Activated naive CD8-positive, alpha-beta T cell treated with anti-CD3 and anti-CD28 coated beads for 36 hours (primary cell): ENCODE data around the gene STAP2. TPM values are rescaled to one million over a fixed set of nuclear protein-coding genes. Genes with fewer than 3 reads are reported as not detected.
A peak's percentile ranks its signal among the peaks of the same experiment; 100 is the strongest.
"Not testable (repeated sequence)": the region's sequence is repeated elsewhere in the genome, so short reads cannot be mapped to it uniquely, and the experiment has no call there.

Source experiments
- DNase-seq: peaks from one replicate; pipeline ENCODE4 v3.0.0; 2021
- H3K27ac Mint-ChIP-seq: one replicate; pipeline ENCODE4 v1.8.0; 2022; ENCODE audit warnings: mild to moderate bottlenecking, moderate library complexity, mixed read lengths
- H3K27me3 Mint-ChIP-seq: one replicate; pipeline ENCODE4 v1.8.0; 2022; ENCODE audit warnings: mild to moderate bottlenecking, mixed read lengths
- H3K36me3 Mint-ChIP-seq: one replicate; pipeline ENCODE4 v1.8.0; 2021; ENCODE audit warnings: mild to moderate bottlenecking, mixed read lengths
- H3K4me1 Mint-ChIP-seq: one replicate; pipeline ENCODE4 v1.8.0; 2021; ENCODE audit warnings: mixed read lengths
- H3K4me3 Mint-ChIP-seq: one replicate; pipeline ENCODE4 v1.8.0; 2022; ENCODE audit warnings: mild to moderate bottlenecking, moderate library complexity, mixed read lengths
- H3K9me3 Mint-ChIP-seq: one replicate; pipeline ENCODE4 v1.8.0; 2022; ENCODE audit warnings: mixed read lengths
- total RNA-seq, 2 experiments: library from RNA; stranded (reverse); gene quantifications; one replicate each; pipeline ENCODE4 v1.2.3, GENCODE V29; 2021

The STAP2 gene
- total RNA-seq, 2 experiments from 2014 or later, result 12.3 to 13.1 TPM

- no peaks in the 10 kb centered on the region for H3K36me3 Mint-ChIP-seq
- no peak overlapping the region for H3K4me3 Mint-ChIP-seq
- no peaks in the 10 kb centered on the region for H3K4me1 Mint-ChIP-seq
- H3K27me3 Mint-ChIP-seq, result no peaks in the 10 kb centered on the region
- no peak for DNase-seq
- H3K27ac Mint-ChIP-seq, result no peak overlapping the region
- no peaks in the 10 kb centered on the region for H3K9me3 Mint-ChIP-seq
These were observed 46.1 kb downstream of the STAP2 start for GRCh38 chr19:4292515-4292914.

- Mint-ChIP-seq H3K4me3 (no peak overlapping the region), H3K27ac (no peak overlapping the region), H3K36me3 (no peaks in the 10 kb centered on the region), H3K9me3 (no peaks in the 10 kb centered on the region), H3K27me3 (no peaks in the 10 kb centered on the region), H3K4me1 (no peaks in the 10 kb centered on the region)
- no peak for DNase-seq
These were observed 47.4 kb downstream of the STAP2 start for GRCh38 chr19:4291184-4291732.

DNA sequence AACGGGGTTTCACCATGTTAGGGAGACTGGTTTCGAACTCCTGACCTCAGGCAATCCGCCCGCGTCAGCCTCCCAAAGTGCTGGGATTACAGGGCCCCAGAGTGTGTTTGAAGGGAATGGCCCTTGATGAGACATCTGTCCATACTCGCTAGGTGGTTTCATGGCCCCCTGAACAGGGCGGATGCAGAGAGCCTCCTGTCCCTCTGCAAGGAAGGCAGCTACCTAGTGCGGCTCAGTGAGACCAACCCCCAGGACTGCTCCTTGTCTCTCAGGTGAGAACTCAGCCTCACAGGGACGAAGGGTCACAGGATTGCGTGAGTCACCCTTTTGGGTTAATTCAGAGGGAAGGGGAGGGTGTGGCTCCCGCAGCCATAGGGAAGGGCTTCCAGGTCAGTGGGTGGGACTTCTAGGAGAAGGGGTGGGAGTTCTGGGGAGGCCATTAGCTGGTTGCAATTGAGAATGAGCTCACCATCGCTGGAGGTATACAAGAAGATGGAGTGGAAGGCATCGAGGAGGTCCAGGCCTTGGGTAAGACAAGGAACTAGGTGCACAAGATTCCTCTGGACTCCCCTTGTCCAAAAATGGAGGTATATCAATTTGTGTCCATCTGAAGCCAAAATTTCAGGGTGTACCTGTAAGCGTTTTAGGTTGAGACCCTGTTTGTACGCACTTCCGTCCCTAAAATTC, 50.4 kb downstream of the STAP2 start:
- no peak for DNase-seq
- no peak overlapping the region for H3K27ac Mint-ChIP-seq
- no peaks in the 10 kb centered on the region for H3K27me3 Mint-ChIP-seq
- H3K4me3 Mint-ChIP-seq, result no peak overlapping the region
- no peaks in the 10 kb centered on the region for H3K9me3 Mint-ChIP-seq
- no peaks in the 10 kb centered on the region for H3K4me1 Mint-ChIP-seq
- no peaks in the 10 kb centered on the region for H3K36me3 Mint-ChIP-seq

- not testable (repeated sequence) for H3K36me3 Mint-ChIP-seq, H3K27ac Mint-ChIP-seq, H3K27me3 Mint-ChIP-seq, H3K4me3 Mint-ChIP-seq, H3K4me1 Mint-ChIP-seq, DNase-seq, H3K9me3 Mint-ChIP-seq
These were observed 52.5 kb downstream of the STAP2 start for GRCh38 chr19:4286141-4286540.

- H3K36me3 Mint-ChIP-seq, result no peaks in the 10 kb centered on the region
- H3K27ac Mint-ChIP-seq, result no peak overlapping the region
- H3K4me1 Mint-ChIP-seq, result peaks cover 2% of the 10 kb centered on the region
- H3K9me3 Mint-ChIP-seq, result no peaks in the 10 kb centered on the region
- no peak overlapping the region for H3K4me3 Mint-ChIP-seq
- peaks cover 17% of the 10 kb centered on the region for H3K27me3 Mint-ChIP-seq
- DNase-seq, result no peak
These were observed 53.7 kb downstream of the STAP2 start for GRCh38 chr19:4284974-4285373.

- peaks cover 6% of the 10 kb centered on the region for H3K4me1 Mint-ChIP-seq
- H3K4me3 Mint-ChIP-seq, result no peak overlapping the region
- no peaks in the 10 kb centered on the region for H3K9me3 Mint-ChIP-seq
- H3K27me3 Mint-ChIP-seq, result peaks cover 22% of the 10 kb centered on the region
- no peak overlapping the region for H3K27ac Mint-ChIP-seq
- no peak for DNase-seq
- H3K36me3 Mint-ChIP-seq, result no peaks in the 10 kb centered on the region
These were observed 54.3 kb downstream of the STAP2 start for GRCh38 chr19:4284176-4284958.

DNA sequence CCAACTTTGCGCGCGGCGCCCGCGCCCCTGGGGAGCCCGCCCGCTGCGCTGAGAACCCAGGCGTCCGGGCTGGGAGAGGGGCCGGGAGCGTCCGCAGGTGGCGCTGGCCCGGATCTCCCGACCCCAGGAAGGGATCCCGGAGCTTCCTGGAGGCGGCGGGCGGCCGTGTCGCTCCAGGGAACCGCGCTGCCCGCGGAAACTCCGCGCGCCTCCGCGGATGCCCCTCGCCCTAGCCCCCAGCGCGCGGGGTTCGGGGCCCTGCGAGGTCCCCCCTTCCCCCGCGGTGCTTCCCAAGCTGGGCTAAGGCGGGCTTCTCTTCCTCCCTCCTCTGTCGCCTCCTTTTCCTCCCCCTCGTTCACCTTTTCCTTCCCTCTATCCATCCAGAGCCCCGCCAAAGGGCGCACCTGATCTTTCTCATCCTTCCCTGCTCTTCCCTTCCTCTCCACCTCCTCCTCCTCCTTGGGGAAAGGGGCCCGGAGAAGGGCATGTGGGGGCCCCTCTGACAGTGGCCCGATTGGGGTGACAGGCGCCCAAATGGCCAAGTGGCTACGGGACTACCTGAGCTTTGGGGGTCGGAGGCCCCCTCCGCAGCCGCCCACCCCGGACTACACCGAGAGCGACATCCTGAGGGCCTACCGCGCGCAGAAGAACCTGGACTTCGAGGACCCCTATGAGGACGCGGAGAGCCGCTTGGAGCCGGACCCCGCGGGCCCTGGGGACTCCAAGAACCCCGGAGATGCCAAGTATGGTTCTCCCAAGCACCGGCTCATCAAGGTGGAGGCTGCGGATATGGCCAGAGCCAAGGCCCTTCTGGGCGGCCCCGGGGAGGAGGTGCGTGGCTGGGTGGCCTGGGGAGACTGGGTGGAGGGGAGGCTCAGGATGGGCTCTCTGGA, 58.9 kb downstream of the STAP2 start:
- Mint-ChIP-seq H3K27ac (no peak overlapping the region), H3K4me3 (peak overlapping the region; percentile 60), H3K4me1 (peaks cover 8% of the 10 kb centered on the region)

DNA sequence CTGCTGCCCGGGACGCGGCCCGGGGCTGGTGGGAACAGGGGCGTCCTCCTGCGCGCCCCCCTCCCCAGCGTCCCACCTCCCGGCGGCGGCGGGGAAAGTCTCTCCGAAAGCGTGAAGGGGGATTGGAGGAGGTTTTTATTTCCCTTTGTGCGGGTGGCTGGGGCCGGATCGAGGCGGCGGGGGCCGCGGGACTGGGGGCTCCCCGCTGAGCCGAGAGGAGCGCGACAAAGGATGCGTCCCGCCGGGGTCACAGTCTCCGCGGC, 59.4 kb downstream of the STAP2 start:
- Mint-ChIP-seq H3K27me3 (peaks cover 31% of the 10 kb centered on the region), H3K4me3 (no peak overlapping the region), H3K27ac (no peak overlapping the region), H3K4me1 (peaks cover 8% of the 10 kb centered on the region), H3K9me3 (no peaks in the 10 kb centered on the region), H3K36me3 (no peaks in the 10 kb centered on the region)
- DNase-seq, result no peak

More for the DNA sequence above, 58.9 kb downstream of the STAP2 start:
- H3K36me3 Mint-ChIP-seq, result no peaks in the 10 kb centered on the region
- no peaks in the 10 kb centered on the region for H3K9me3 Mint-ChIP-seq
- DNase-seq, result no peak
- H3K27me3 Mint-ChIP-seq, result peaks cover 31% of the 10 kb centered on the region

- peaks cover 8% of the 10 kb centered on the region for H3K4me1 Mint-ChIP-seq
- no peaks in the 10 kb centered on the region for H3K36me3 Mint-ChIP-seq
- H3K9me3 Mint-ChIP-seq, result no peaks in the 10 kb centered on the region
- H3K27me3 Mint-ChIP-seq, result peaks cover 31% of the 10 kb centered on the region
- H3K4me3 Mint-ChIP-seq, result peak within 1 kb of the TSS; percentile 60
- no peak within 1 kb of the TSS for H3K27ac Mint-ChIP-seq
- DNase-seq, result no peak
These were observed 60.0 kb downstream of the STAP2 start, which contains the start of gene SHD for GRCh38 chr19:4278419-4279266. Gene SHD, plus strand, starts transcription at chr19:4279266. Its CDS starts 798 bp downstream, at chr19:4280064.

DNA sequence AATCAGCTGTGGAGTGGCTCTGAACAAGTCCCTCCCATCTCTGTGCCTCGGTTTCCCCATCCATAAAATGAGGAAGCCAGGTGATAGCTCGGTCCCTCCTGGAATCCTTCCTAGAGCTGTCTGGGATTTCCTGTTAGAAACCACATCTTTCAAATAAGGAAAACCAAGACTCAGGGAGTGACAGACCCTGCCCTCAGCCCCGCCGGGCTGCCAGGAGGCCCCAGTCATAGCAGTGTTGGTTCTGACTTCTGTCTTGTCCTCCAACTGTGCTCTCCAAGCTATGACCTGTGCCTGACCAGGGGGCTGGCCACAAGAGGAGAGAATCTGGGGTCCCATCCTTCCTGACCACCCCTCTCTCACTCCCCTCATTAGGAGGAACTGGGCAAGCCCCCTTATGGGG, 60.6 kb downstream of the STAP2 start:
- no peak overlapping the region for H3K4me3 Mint-ChIP-seq
- no peaks in the 10 kb centered on the region for H3K36me3 Mint-ChIP-seq
- H3K27me3 Mint-ChIP-seq, result peaks cover 31% of the 10 kb centered on the region
- peaks cover 8% of the 10 kb centered on the region for H3K4me1 Mint-ChIP-seq
- no peaks in the 10 kb centered on the region for H3K9me3 Mint-ChIP-seq
- H3K27ac Mint-ChIP-seq, result no peak overlapping the region
- DNase-seq, result no peak

DNA sequence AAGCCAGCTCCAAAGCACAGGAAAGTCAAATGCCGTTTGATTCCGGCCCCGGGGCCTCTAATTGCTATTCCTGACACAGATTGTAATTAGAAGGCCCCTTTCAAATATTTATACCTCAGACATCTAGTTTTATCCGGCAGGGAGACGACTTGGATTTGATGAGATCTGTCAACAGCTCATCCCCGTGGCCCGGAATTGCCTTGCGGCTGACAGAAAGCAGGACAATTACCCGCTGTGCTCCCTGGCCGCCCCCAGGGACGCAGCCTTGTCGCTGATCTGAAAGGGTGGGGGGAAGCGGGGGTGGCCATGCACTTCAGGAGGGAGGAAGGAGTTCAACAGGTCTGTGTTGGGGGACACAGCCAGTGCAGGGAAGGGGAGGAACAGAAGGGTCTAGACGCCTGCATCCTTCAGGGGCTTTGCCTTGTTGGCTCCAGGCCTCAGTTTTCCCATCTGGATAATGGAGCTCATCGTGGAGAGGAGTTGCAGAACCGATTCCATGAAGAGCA, 61.4 kb downstream of the STAP2 start:
- peaks cover under 1% of the 10 kb centered on the region for H3K36me3 Mint-ChIP-seq
- DNase-seq, result no peak
- H3K9me3 Mint-ChIP-seq, result no peaks in the 10 kb centered on the region
- H3K27me3 Mint-ChIP-seq, result peaks cover 31% of the 10 kb centered on the region
- peaks cover 8% of the 10 kb centered on the region for H3K4me1 Mint-ChIP-seq
- H3K4me3 Mint-ChIP-seq, result no peak overlapping the region
- H3K27ac Mint-ChIP-seq, result no peak overlapping the region

GRCh38 chr19:4274321-4274686, 64.3 kb downstream of the STAP2 start:
- DNase-seq, H3K4me1 Mint-ChIP-seq, H3K4me3 Mint-ChIP-seq, H3K36me3 Mint-ChIP-seq, H3K27me3 Mint-ChIP-seq, H3K9me3 Mint-ChIP-seq, H3K27ac Mint-ChIP-seq: not testable (repeated sequence)
